ENCODE data around the gene GOLGA6L10. TPM values are rescaled to one million over a fixed set of nuclear protein-coding genes. Genes with fewer than 3 reads are reported as not detected.
"Not testable (repeated sequence)": the region's sequence is repeated elsewhere in the genome, so short reads cannot be mapped to it uniquely, and the experiment has no call there.

Gene GOLGA6L10
- total RNA-seq, 1 experiment from 2014 or later, result 2.0 TPM

GRCh38 chr15:82299511-82299914 is 49.8 kb downstream of the GOLGA6L10 start:
- not testable (repeated sequence) for H2BK20ac ChIP-seq (ENCODE audit: low read depth, low read length, poor library complexity, severe bottlenecking); H4K5ac ChIP-seq (ENCODE audit: insufficient read length, low read depth, low read length); H3K14ac ChIP-seq (ENCODE audit: insufficient read depth, low read length); H3K27ac Mint-ChIP-seq; H3K4me1 ChIP-seq (ENCODE audit: insufficient read depth, low read length); H3T11ph ChIP-seq (ENCODE audit: low read length); H3K9ac ChIP-seq (ENCODE audit: extremely low read depth, insufficient read length, low read length); H3K27me3 ChIP-seq (ENCODE audit: insufficient read depth, low read length); H3K27ac ChIP-seq (ENCODE audit: insufficient read length, low read depth, low read length); H3K23me2 ChIP-seq (ENCODE audit: insufficient read length, low read depth, low read length, poor library complexity, severe bottlenecking); H3K4me2 ChIP-seq (ENCODE audit: insufficient read depth, insufficient read length, low read length); H3K9me3 ChIP-seq (ENCODE audit: control insufficient read depth, low read depth, low read length); H3K9me3 Mint-ChIP-seq; H4K8ac ChIP-seq (replicated peaks; ENCODE audit: insufficient read length, low read depth, low read length); H3K79me1 ChIP-seq (ENCODE audit: insufficient read depth, low read depth, low read length, poor library complexity, severe bottlenecking); H3K36me3 Mint-ChIP-seq (ENCODE audit: insufficient read depth in 1 of 3, low read depth in 3 of 3); H2AK5ac ChIP-seq (ENCODE audit: insufficient read length, low read length); H3K27me3 Mint-ChIP-seq (ENCODE audit: low read depth); H3K4me1 Mint-ChIP-seq; DNase-seq; H2BK5ac ChIP-seq (ENCODE audit: insufficient read length, low read length); H2AFZ ChIP-seq (ENCODE audit: low read length); H4K91ac ChIP-seq (ENCODE audit: insufficient read length, low read depth, low read length); H3K23ac ChIP-seq (ENCODE audit: insufficient read length, low read depth, low read length); H3K79me2 ChIP-seq (ENCODE audit: insufficient read depth, low read length); H4K20me1 ChIP-seq (ENCODE audit: control insufficient read depth, insufficient read depth, insufficient read length); H3K4me3 Mint-ChIP-seq; H3K4ac ChIP-seq (ENCODE audit: low read depth, low read length); H2BK12ac ChIP-seq (ENCODE audit: insufficient read length, low read depth, low read length); H2BK120ac ChIP-seq (ENCODE audit: low read depth, low read length, poor library complexity, severe bottlenecking); H3K56ac ChIP-seq (ENCODE audit: insufficient read length, low read depth, low read length); H2BK15ac ChIP-seq (ENCODE audit: low read depth, low read length); H3K18ac ChIP-seq (ENCODE audit: insufficient read length, low read depth, low read length)
- no CpG with 5 or more reads among the region's 6 CpGs for WGBS (ENCODE audit: extremely low coverage, insufficient read length, low lambda C conversion rate)
